ENCODE results near the gene OR6X1. TPM values are rescaled to one million over a fixed set of nuclear protein-coding genes. Genes with fewer than 3 reads are reported as not detected.

OR6X1 gene
- polyA plus RNA-seq, 1 experiment, result not detected

DNA sequence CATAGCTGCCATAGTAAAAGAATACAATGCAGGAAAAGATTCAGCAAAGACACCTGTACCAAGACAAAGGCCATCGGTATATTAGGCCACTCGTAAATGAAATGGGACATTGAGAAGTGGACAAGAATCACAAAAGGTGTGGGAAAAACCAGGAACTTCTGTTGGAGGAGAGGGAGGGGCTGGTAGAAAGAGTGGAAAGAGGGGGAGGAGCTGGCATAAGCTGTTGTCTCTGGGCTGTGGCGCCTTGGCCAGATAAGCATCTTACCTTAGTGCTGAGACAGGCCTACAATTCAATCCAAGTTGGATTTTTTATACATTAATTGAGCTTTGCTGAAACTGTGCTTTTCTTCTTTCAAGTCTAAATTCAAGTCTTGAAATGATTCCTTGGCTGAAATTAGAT is 50.0 kb downstream of the OR6X1 start:
- ChIA-PET POLR2A (no interaction called here), CTCF (interaction anchor here (2.0 to 7.6 kb wide), 2 partner anchors 65 to 125 kb away, joined by 6 to 148 read pairs; no protein-coding TSS in a partner anchor)
- no peak for DNase-seq (ENCODE audit: low read depth)
- H3K4me3 ChIP-seq (ENCODE audit: low read depth, low read length), result no peak overlapping the region
- no peaks in the 10 kb centered on the region for H3K36me3 ChIP-seq (ENCODE audit: control insufficient read depth, insufficient read depth, low read length)
- peaks cover 5% of the 10 kb centered on the region for H3K27me3 ChIP-seq (ENCODE audit: control insufficient read depth, insufficient read depth, low read length)
- TF ChIP-seq, protein P1, sequence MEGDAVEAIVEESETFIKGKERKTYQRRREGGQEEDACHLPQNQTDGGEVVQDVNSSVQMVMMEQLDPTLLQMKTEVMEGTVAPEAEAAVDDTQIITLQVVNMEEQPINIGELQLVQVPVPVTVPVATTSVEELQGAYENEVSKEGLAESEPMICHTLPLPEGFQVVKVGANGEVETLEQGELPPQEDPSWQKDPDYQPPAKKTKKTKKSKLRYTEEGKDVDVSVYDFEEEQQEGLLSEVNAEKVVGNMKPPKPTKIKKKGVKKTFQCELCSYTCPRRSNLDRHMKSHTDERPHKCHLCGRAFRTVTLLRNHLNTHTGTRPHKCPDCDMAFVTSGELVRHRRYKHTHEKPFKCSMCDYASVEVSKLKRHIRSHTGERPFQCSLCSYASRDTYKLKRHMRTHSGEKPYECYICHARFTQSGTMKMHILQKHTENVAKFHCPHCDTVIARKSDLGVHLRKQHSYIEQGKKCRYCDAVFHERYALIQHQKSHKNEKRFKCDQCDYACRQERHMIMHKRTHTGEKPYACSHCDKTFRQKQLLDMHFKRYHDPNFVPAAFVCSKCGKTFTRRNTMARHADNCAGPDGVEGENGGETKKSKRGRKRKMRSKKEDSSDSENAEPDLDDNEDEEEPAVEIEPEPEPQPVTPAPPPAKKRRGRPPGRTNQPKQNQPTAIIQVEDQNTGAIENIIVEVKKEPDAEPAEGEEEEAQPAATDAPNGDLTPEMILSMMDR (IDR thresholded peaks at IDR 0.05; ENCODE audit: insufficient read depth, low read depth, low read length), result no peak

Small RNA genes within 50 kb of the gene (small RNA-seq; reads per million reads assigned to genes)
- gene RNU1-21P (ENCODE audit: insufficient read length, low read depth, low replicate concordance), result not detected

Other genes with a start within 250 kb of the OR6X1 start
- gene SCN3B, start 99.9 kb downstream of the OR6X1 start, polyA plus RNA-seq (2011; rRNA removed), result 0.16 and 0.18 TPM in 2 replicates
- 7.4 and 8.9 TPM in 2 replicates for gene ZNF202, start 12.9 kb downstream of the OR6X1 start, polyA plus RNA-seq (2011; rRNA removed)
- gene OR6M1, start 51.8 kb upstream of the OR6X1 start, polyA plus RNA-seq (2011; rRNA removed), result not detected in 2 replicates
- gene TMEM225, start 131.2 kb upstream of the OR6X1 start, polyA plus RNA-seq (2011; rRNA removed), result not detected in 2 replicates
- gene OR8D4, start 147.6 kb upstream of the OR6X1 start, polyA plus RNA-seq (2011; rRNA removed), result not detected in 2 replicates
- not detected in 2 replicates for gene OR4D5, start 185.1 kb upstream of the OR6X1 start, polyA plus RNA-seq (2011; rRNA removed)
- not detected in 2 replicates for gene OR6T1, start 189.3 kb upstream of the OR6X1 start, polyA plus RNA-seq (2011; rRNA removed)
- not detected in 2 replicates for gene OR10S1, start 223.3 kb upstream of the OR6X1 start, polyA plus RNA-seq (2011; rRNA removed)
- gene OR10G6, start 240.6 kb upstream of the OR6X1 start, polyA plus RNA-seq (2011; rRNA removed), result not detected in 2 replicates

All from BJ (cell line).